Suprapubic skin (tissue), 4 donors: Measurements from ENCODE around the gene KRTAP5-3. TPM values are rescaled to one million over a fixed set of nuclear protein-coding genes. Genes with fewer than 3 reads are reported as not detected.
A peak's percentile ranks its signal among the peaks of the same experiment; 100 is the strongest.

Source experiments
- DNase-seq, 2 donors: peaks; one replicate each; pipeline ENCODE4 v3.0.0-alpha.2; 2019; ENCODE audit warnings: low spot score in 2 of 2
- H3K27ac ChIP-seq: fragments of 200-600 bp; sonication (generic); one replicate; pipeline ENCODE4 v1.5.1; 2019
- H3K27me3 ChIP-seq: fragments of 200-600 bp; sonication (generic); one replicate; pipeline ENCODE4 v1.5.1; 2019
- H3K36me3 ChIP-seq: fragments of 200-600 bp; sonication (generic); one replicate; pipeline ENCODE4 v1.5.1; 2019
- H3K4me1 ChIP-seq: fragments of 200-600 bp; sonication (generic); one replicate; pipeline ENCODE4 v1.5.1; 2019
- H3K4me3 ChIP-seq: fragments of 200-600 bp; sonication (generic); one replicate; pipeline ENCODE4 v1.5.1; 2019; ENCODE audit warnings: mild to moderate bottlenecking
- H3K9me3 ChIP-seq: fragments of 200-600 bp; sonication (generic); one replicate; pipeline ENCODE4 v1.5.1; 2019
- CTCF ChIP-seq, 2 donors: fragments of 200-600 bp in 1 of 2; fragments of 450-650 bp in 1 of 2; sonication (generic) in 1 of 2; IDR thresholded peaks; one replicate each; pipeline ENCODE4 v1.5.1; 2016 to 2019; ENCODE audit warnings: antibody characterized with exemption in 2 of 2, mild to moderate bottlenecking in 1 of 2, moderate library complexity in 1 of 2
- EP300 ChIP-seq: sonication (generic); formaldehyde crosslinking; IDR thresholded peaks from one replicate; pipeline ENCODE4 v1.6.1; 2017; ENCODE audit warnings: antibody characterized with exemption
- POLR2A ChIP-seq, 2 donors: fragments of 450-650 bp; IDR thresholded peaks; one replicate each; pipeline ENCODE4 v1.6.1; 2017; ENCODE audit warnings: antibody characterized with exemption in 2 of 2, mild to moderate bottlenecking in 2 of 2, moderate library complexity in 2 of 2
- POLR2AphosphoS5 ChIP-seq, 3 donors: sonication (generic); formaldehyde crosslinking; IDR thresholded peaks; one replicate each; pipeline ENCODE4 v1.6.1; 2017; ENCODE audit warnings: antibody characterized with exemption in 3 of 3
- WGBS: methylation state at CpG from one replicate; pipeline ENCODE4 v1.1.5; 2018; 5-methylcytosine and 5-hydroxymethylcytosine counted together
- total RNA-seq, 4 donors: library from RNA; depleted of rRNA; stranded (reverse); fragments of >200 nt; gene quantifications; one replicate each; pipeline ENCODE4 v1.1.0, GENCODE V29; 2016

Gene KRTAP5-3
- total RNA-seq = 10 to 100 TPM in 1 of 4 donors, 1 to 10 TPM in 2, not detected in 1; 3.7 to 14.9 (median 4.4) TPM

- Histone ChIP-seq H3K27ac (no peak within 1 kb of the TSS), H3K4me1 (no peaks in the 10 kb centered on the region), H3K27me3 (peaks cover 66% of the 10 kb centered on the region), H3K36me3 (no peaks in the 10 kb centered on the region), H3K9me3 (no peaks in the 10 kb centered on the region), H3K4me3 (no peak within 1 kb of the TSS)
- DNase-seq = no peak
- TF ChIP-seq POLR2A (IDR thresholded peaks at IDR 0.05) = no peak
- no peak for TF ChIP-seq POLR2AphosphoS5 (IDR thresholded peaks at IDR 0.05)
- no peak for TF ChIP-seq EP300
- TF ChIP-seq CTCF (IDR thresholded peaks at IDR 0.05) = no peak
- WGBS = 61% methylated on average over 4 of the region's 4 CpGs
Measured at GRCh38 chr11:1608363-1608762, at the start of gene KRTAP5-3. KRTAP5-3 (minus strand) TSS chr11:1608463; CDS start chr11:1608385, 78 bp downstream.

GRCh38 chr11:1656670-1657069 is 48.4 kb upstream of the KRTAP5-3 start:
- 89% methylated on average over 7 of the region's 7 CpGs for WGBS
- no peak overlapping the region for H3K27ac ChIP-seq
- H3K36me3 ChIP-seq = no peaks in the 10 kb centered on the region
- H3K27me3 ChIP-seq = peaks cover 39% of the 10 kb centered on the region
- DNase-seq = peak in 1 of 2 donors; percentile 48
- no peak for TF ChIP-seq CTCF (IDR thresholded peaks at IDR 0.05)
- no peak for TF ChIP-seq EP300
- TF ChIP-seq POLR2AphosphoS5 (IDR thresholded peaks at IDR 0.05) = no peak
- TF ChIP-seq POLR2A (IDR thresholded peaks at IDR 0.05) = no peak
- H3K4me3 ChIP-seq = no peak overlapping the region
- H3K4me1 ChIP-seq = peaks cover 12% of the 10 kb centered on the region
- H3K9me3 ChIP-seq = no peaks in the 10 kb centered on the region

GRCh38 chr11:1656061-1656441 is 47.8 kb upstream of the KRTAP5-3 start:
- no peak for TF ChIP-seq CTCF (IDR thresholded peaks at IDR 0.05)
- TF ChIP-seq POLR2AphosphoS5 (IDR thresholded peaks at IDR 0.05) = no peak
- no peak for TF ChIP-seq EP300
- no peak for TF ChIP-seq POLR2A (IDR thresholded peaks at IDR 0.05)
- H3K9me3 ChIP-seq = no peaks in the 10 kb centered on the region
- H3K36me3 ChIP-seq = no peaks in the 10 kb centered on the region
- no peak overlapping the region for H3K27ac ChIP-seq
- H3K4me1 ChIP-seq = peaks cover 12% of the 10 kb centered on the region
- peaks cover 39% of the 10 kb centered on the region for H3K27me3 ChIP-seq
- peak in 1 of 2 donors; percentile 59 for DNase-seq
- no peak overlapping the region for H3K4me3 ChIP-seq
- 100% methylated on average over 3 of the region's 9 CpGs for WGBS

DNA sequence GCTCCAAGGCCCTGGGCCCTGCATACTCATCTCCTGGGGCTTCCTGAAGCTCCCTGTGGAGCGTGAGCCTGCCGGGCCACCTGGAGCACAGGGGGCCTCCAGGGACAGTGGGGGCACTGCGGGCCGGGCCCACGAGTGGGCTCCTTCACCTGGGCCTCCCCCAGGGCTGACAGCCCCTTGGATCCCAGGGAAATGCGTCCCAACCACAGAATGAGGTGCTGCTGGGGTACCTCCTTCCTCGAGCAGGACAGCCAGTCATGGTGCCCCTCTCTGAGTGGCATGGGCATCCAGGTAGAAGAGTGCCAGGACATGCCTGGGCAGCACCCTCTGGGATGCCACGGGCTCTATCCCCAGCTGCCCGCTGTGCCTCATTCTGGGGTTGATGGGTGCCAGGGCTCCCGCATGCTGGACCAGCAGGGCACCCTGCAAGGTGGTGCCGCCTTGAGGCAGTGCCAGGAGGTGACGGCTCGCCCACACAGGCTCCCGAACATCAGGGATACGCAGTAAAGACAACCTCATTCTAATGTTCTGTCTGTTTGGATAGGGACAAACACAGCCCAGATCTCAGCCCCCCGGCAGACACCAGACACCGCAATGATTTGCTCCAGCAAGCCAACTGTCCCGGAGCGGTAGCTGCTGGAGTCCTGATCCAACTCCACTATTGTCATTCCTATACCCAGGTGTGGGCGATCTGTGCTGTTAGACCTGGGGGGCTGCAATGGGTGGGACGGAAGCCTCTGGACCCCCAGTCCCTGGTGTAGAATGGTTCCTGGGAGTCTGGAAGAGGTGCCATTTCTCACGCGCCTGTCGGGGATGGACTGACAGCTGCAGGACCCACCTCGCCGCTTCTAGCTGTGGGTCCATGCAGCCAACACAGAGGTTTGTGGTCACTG is 47.2 kb upstream of the KRTAP5-3 start:
- Histone ChIP-seq H3K4me1 (peaks cover 12% of the 10 kb centered on the region), H3K36me3 (no peaks in the 10 kb centered on the region), H3K9me3 (no peaks in the 10 kb centered on the region), H3K27ac (no peak overlapping the region), H3K4me3 (no peak overlapping the region), H3K27me3 (peaks cover 36% of the 10 kb centered on the region)
- WGBS = 52% methylated on average over 11 of the region's 26 CpGs
- TF ChIP-seq EP300 (no peak), POLR2AphosphoS5 (IDR thresholded peaks at IDR 0.05) (no peak), POLR2A (IDR thresholded peaks at IDR 0.05) (no peak), CTCF (IDR thresholded peaks at IDR 0.05) (no peak)
- peak; percentile 47 to 69 for DNase-seq

DNA sequence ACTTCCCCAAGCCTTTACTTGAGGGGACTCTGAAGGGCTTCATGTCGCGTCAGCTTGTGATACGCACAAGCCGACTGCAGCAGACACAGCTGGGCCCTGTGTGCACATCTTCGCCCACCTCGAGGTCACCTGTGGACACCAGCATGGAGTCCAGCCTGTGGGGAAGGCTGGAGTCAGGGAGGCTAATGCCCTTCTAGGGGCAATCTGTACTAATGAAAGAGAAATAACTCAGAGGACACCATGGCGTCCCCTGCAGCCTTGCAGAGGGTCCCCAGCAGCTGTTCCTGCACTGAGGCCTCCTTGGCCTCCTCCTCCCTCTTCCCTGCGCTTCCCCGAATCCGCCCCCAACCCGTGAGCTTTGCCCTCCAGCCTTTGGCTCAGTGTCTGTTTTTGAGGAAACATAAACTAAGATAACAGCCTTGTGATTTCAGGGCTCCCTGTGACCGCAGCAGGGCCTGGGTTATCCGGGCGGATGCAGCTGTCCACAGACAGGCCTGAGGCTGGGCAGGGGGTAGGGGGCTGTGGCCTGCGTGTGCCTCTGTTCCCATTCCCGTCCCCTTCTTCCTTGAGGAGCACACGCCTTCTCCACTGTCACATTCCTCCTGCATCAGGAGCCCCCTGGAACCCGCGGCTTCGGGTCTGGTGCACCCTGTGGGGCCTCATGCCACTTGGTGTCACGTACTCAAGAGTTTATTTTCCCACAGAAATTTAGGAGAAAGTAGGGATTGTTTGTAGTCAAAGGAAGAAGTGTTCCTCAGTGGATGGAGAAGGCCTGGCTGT is 46.3 kb upstream of the KRTAP5-3 start:
- no peak overlapping the region for H3K4me3 ChIP-seq
- no peaks in the 10 kb centered on the region for H3K9me3 ChIP-seq
- DNase-seq = peak; percentile 38 to 54
- H3K27me3 ChIP-seq = peaks cover 30% of the 10 kb centered on the region
- 83% methylated on average over 15 of the region's 21 CpGs for WGBS
- H3K4me1 ChIP-seq = peaks cover 12% of the 10 kb centered on the region
- no peaks in the 10 kb centered on the region for H3K36me3 ChIP-seq
- H3K27ac ChIP-seq = no peak overlapping the region
- TF ChIP-seq POLR2A (IDR thresholded peaks at IDR 0.05) (no peak), CTCF (IDR thresholded peaks at IDR 0.05) (no peak), POLR2AphosphoS5 (IDR thresholded peaks at IDR 0.05) (no peak), EP300 (no peak)
